A673 (cell line): Measurements from ENCODE around the gene HS3ST3A1. TPM values are rescaled to one million over a fixed set of nuclear protein-coding genes. Genes with fewer than 3 reads are reported as not detected.

ENCODE experiments used
- BruUV-seq: library from RNA; stranded (reverse); fragments of 400-500 nt; replicated peaks from 2 replicates; lab custom pipeline; 2021; lab: Mats Ljungman, UMichigan
- CTCF ChIA-PET: fragments of 300-600 bp; sonication (Branson Sonifier 250); formaldehyde crosslinking; loops from one replicate; lab custom pipeline; 2022; ENCODE audit warnings: antibody characterized with exemption; lab: Charles Lee
- POLR2A ChIA-PET: fragments of 300-600 bp; sonication (Branson Sonifier 250); formaldehyde crosslinking; loops from one replicate; lab custom pipeline; 2022; ENCODE audit warnings: antibody characterized with exemption; ENCODE audit not compliant: low non-redundant PET; lab: Charles Lee
- DNase-seq: peaks from one replicate; pipeline ENCODE4 v3.0.0-alpha.2; 2015; ENCODE audit warnings: low spot score
- H3K27ac ChIP-seq: fragments of 200-600 bp; sonication (generic); 2 replicates; pipeline ENCODE4 v1.5.1; 2016; ENCODE audit warnings: mixed run types, low read depth, mild to moderate bottlenecking, mixed read lengths, antibody characterized with exemption, low read length; ENCODE audit not compliant: poor library complexity, severe bottlenecking
- H3K27me3 ChIP-seq: fragments of 200-600 bp; sonication (generic); replicated peaks from 2 replicates; pipeline ENCODE4 v1.6.1; 2017; ENCODE audit warnings: mixed run types, low read depth, mild to moderate bottlenecking, mixed read lengths, antibody characterized with exemption, low read length; ENCODE audit not compliant: insufficient read depth, poor library complexity
- H3K36me3 ChIP-seq: fragments of 200-600 bp; sonication (generic); 2 replicates; pipeline ENCODE4 v1.6.1; 2016; ENCODE audit warnings: mixed run types, mild to moderate bottlenecking, mixed read lengths, antibody characterized with exemption, low read length; ENCODE audit not compliant: insufficient read depth, poor library complexity, severe bottlenecking
- H3K4me1 ChIP-seq: fragments of 200-600 bp; sonication (generic); 2 replicates; pipeline ENCODE4 v1.6.1; 2017; ENCODE audit warnings: mixed run types, mild to moderate bottlenecking, mixed read lengths, antibody characterized with exemption, low read length; ENCODE audit not compliant: insufficient read depth, poor library complexity, severe bottlenecking
- H3K4me3 ChIP-seq: fragments of 200-600 bp; sonication (generic); 2 replicates; pipeline ENCODE4 v1.5.1; 2016; ENCODE audit warnings: low read depth, mixed run types, mild to moderate bottlenecking, mixed read lengths, low read length; ENCODE audit not compliant: poor library complexity, severe bottlenecking
- H3K9me3 ChIP-seq: fragments of 200-600 bp; sonication (generic); 2 replicates; pipeline ENCODE4 v1.6.1; 2016; ENCODE audit warnings: mixed run types, low read depth, mild to moderate bottlenecking, mixed read lengths, antibody characterized with exemption, low read length; ENCODE audit not compliant: poor library complexity, severe bottlenecking
- CTCF ChIP-seq: fragments of 300-800, 200-600 bp; sonication (generic); conservative IDR thresholded peaks from 2 replicates; pipeline ENCODE4 v1.5.1; 2017; ENCODE audit warnings: low read depth, mild to moderate bottlenecking, antibody characterized with exemption, low read length, moderate library complexity, mixed read lengths
- EZH2 ChIP-seq: fragments of 200-600 bp; sonication (generic); IDR thresholded peaks from 2 replicates; pipeline ENCODE4 v1.6.1; 2017; ENCODE audit warnings: borderline replicate concordance, low read depth, mild to moderate bottlenecking, mixed read lengths, antibody characterized with exemption, low read length; ENCODE audit not compliant: poor library complexity, severe bottlenecking
- intact Hi-C: fragments of 100-400 bp; cut with micrococcal nuclease; formaldehyde crosslinking; loops from one replicate; pipeline ENCODE4 v1.10.0; 2022; ENCODE audit not compliant: unreplicated experiment
- total RNA-seq: library from RNA; stranded (reverse); gene quantifications from 2 replicates; pipeline ENCODE4 v1.2.3, GENCODE V29; 2021

HS3ST3A1 gene
- total RNA-seq, 1 experiment from 2014 or later: not detected

DNA sequence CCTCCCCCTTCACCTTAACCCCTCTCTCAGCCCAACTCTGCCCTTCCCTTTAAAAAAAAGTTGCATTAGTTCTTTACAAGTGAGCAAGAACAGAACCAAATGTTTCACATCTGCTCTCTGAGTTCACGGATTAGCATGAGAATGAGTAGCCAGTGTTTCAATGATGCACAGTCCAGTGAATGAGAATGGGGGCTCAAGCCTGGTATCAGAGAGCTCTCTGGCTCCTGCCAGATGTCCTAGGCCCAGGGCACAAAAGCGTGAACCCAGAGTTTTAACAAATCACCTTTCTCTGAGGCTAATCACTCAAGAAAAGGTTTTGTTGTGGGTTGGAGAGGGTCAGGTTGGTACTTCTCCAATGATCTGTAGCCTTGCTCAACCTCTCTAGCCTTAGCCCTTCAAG lies 41.5 kb upstream of the HS3ST3A1 start:
- BruUV-seq: no TSS peak
- POLR2A ChIA-PET: no interaction called here
- DNase-seq: no peak
- Histone ChIP-seq H3K36me3 (no peaks in the 10 kb centered on the region), H3K27me3 (no peaks in the 10 kb centered on the region), H3K9me3 (no peaks in the 10 kb centered on the region), H3K4me3 (no peak overlapping the region), H3K27ac (no peak overlapping the region), H3K4me1 (no peaks in the 10 kb centered on the region)
- TF ChIP-seq EZH2 (no peak), CTCF (no peak)
- CTCF ChIA-PET: no interaction called here
- intact Hi-C loops: loop anchor here (10.0 kb wide), 1 partner anchor 48 kb away; no protein-coding TSS in a partner anchor

DNA sequence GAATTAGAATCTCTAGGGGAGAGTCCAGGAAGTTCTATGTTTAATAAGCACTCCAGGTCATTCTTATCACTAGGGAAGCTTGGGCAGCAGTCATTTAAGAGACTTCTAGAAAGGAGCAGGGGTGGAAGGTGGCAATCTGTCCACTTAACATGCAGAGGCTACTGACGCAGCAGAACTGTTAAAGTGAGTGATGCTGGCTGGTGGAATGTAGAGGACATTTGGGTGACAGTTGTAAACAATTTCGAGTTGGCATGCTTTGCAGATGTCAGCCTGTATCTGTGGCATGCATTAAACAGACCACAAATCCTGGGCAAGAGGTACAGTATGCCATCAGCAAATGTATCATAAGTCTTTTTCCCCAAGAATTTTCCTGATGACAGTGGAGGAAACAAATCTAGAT lies 40.5 kb upstream of the HS3ST3A1 start:
- no peak for DNase-seq
- Histone ChIP-seq H3K4me1 (no peaks in the 10 kb centered on the region), H3K4me3 (no peak overlapping the region), H3K36me3 (no peaks in the 10 kb centered on the region), H3K9me3 (no peaks in the 10 kb centered on the region), H3K27me3 (no peaks in the 10 kb centered on the region), H3K27ac (no peak overlapping the region)
- CTCF ChIA-PET: no interaction called here
- POLR2A ChIA-PET: no interaction called here
- TF ChIP-seq CTCF (no peak), EZH2 (no peak)
- no TSS peak for BruUV-seq
- intact Hi-C loops: loop anchor here (10.0 kb wide), 1 partner anchor 47 kb away; no protein-coding TSS in a partner anchor

GRCh38 chr17:13640551-13640950 lies 38.8 kb upstream of the HS3ST3A1 start:
- Histone ChIP-seq H3K9me3 (no peaks in the 10 kb centered on the region), H3K4me1 (no peaks in the 10 kb centered on the region), H3K4me3 (no peak overlapping the region), H3K27ac (no peak overlapping the region), H3K36me3 (no peaks in the 10 kb centered on the region), H3K27me3 (no peaks in the 10 kb centered on the region)
- no TSS peak for BruUV-seq
- ChIA-PET CTCF (no interaction called here), POLR2A (no interaction called here)
- TF ChIP-seq CTCF (no peak), EZH2 (no peak)
- intact Hi-C loops: loop anchor here (10.0 kb wide), 1 partner anchor 46 kb away; no protein-coding TSS in a partner anchor
- DNase-seq: no peak
